HepG2 (cell line): Measurements from ENCODE around the gene TSPYL4. TPM values are rescaled to one million over a fixed set of nuclear protein-coding genes. Genes with fewer than 3 reads are reported as not detected.

Experiments
- CAMTA2 ChIP-seq: sonication (generic); formaldehyde crosslinking; IDR thresholded peaks from 2 replicates; pipeline ENCODE4 v1.4.0; 2020; ENCODE audit warnings: mild to moderate bottlenecking, missing genetic modification reagents, borderline replicate concordance
- GRHL1 ChIP-seq: sonication (generic); formaldehyde crosslinking; conservative IDR thresholded peaks from 2 replicates; pipeline ENCODE4 v1.8.0; 2022; ENCODE audit warnings: missing genetic modification reagents
- IKZF5 ChIP-seq: IDR thresholded peaks from 2 replicates; pipeline ENCODE4 v1.6.1; 2018; ENCODE audit warnings: missing genetic modification reagents, mild to moderate bottlenecking, missing compliant biosample characterization
- KLF16 ChIP-seq, 2 experiments: sonication (generic) in 1 of 2; formaldehyde crosslinking in 1 of 2; IDR thresholded peaks; 2 replicates each; pipeline versions ENCODE4 v1.6.1 to v1.8.0; 2016 to 2023; ENCODE audit warnings: missing genetic modification reagents in 2 of 2, missing compliant biosample characterization in 1 of 2
- PAF1 ChIP-seq: IDR thresholded peaks from 2 replicates; pipeline ENCODE4 v1.6.1; 2016; ENCODE audit warnings: missing genetic modification reagents, missing compliant biosample characterization
- POLR2A ChIP-seq, 2 experiments: IDR thresholded peaks; 2 replicates each; pipeline ENCODE4 v1.6.1; 2011; ENCODE audit warnings: low read depth in 2 of 2, low read length in 2 of 2, mild to moderate bottlenecking in 1 of 2, moderate library complexity in 1 of 2; ENCODE audit not compliant: insufficient read depth in 1 of 2
- RBFOX2 ChIP-seq: fragments of 200-400 bp; formaldehyde crosslinking; IDR thresholded peaks from 2 replicates; pipeline ENCODE4 v1.6.1; 2017; ENCODE audit warnings: low read depth, mild to moderate bottlenecking, low read length
- SIX4 ChIP-seq: sonication (generic); formaldehyde crosslinking; IDR thresholded peaks from 2 replicates; pipeline ENCODE4 v1.4.0; 2020; ENCODE audit warnings: missing genetic modification reagents
- SMARCE1 ChIP-seq: fragments of 450-650 bp; IDR thresholded peaks from 2 replicates; pipeline ENCODE4 v1.6.1; 2017; ENCODE audit warnings: borderline replicate concordance
- SMC3 ChIP-seq: IDR thresholded peaks from 2 replicates; pipeline ENCODE4 v1.6.1; 2011; ENCODE audit warnings: low read length, improper control_type of control experiment
- ZHX1 ChIP-seq: sonication (generic); formaldehyde crosslinking; IDR thresholded peaks from 2 replicates; pipeline ENCODE4 v1.8.1; 2022; ENCODE audit warnings: low read depth, mild to moderate bottlenecking, missing genetic modification reagents
- ZHX2 ChIP-seq, 2 experiments: sonication (generic) in 1 of 2; formaldehyde crosslinking in 1 of 2; IDR thresholded peaks; 2 replicates each; pipeline versions ENCODE4 v1.6.1 to v1.9.0; 2014 to 2022; ENCODE audit warnings: antibody characterized with exemption in 1 of 2, borderline replicate concordance in 1 of 2, inconsistent platforms in 1 of 2, low read depth in 1 of 2, missing genetic modification reagents in 1 of 2
- ZMAT3 ChIP-seq: sonication (generic); formaldehyde crosslinking; conservative IDR thresholded peaks from 2 replicates; pipeline ENCODE4 v1.7.0; 2021; ENCODE audit warnings: missing genetic modification reagents
- ZNF12 ChIP-seq: sonication (generic); formaldehyde crosslinking; IDR thresholded peaks from 2 replicates; pipeline ENCODE4 v1.5.0; 2020; ENCODE audit warnings: missing genetic modification reagents
- ZNF276 ChIP-seq: sonication (generic); formaldehyde crosslinking; IDR thresholded peaks from 2 replicates; pipeline ENCODE4 v1.4.0; 2020; ENCODE audit warnings: mild to moderate bottlenecking, low read depth, missing genetic modification reagents
- ZNF790 ChIP-seq: sonication (generic); formaldehyde crosslinking; IDR thresholded peaks from 2 replicates; pipeline ENCODE4 v1.8.0; 2022; ENCODE audit warnings: missing genetic modification reagents, mild to moderate bottlenecking, borderline replicate concordance
- ZSCAN25 ChIP-seq: sonication (generic); formaldehyde crosslinking; IDR thresholded peaks from 2 replicates; pipeline ENCODE4 v1.8.0; 2022; ENCODE audit warnings: mild to moderate bottlenecking, missing genetic modification reagents
- polyA plus RNA-seq, 8 experiments: library from polyadenylated mRNA; depleted of rRNA in 3 of 8; stranded (reverse) in 7 of 8; unstranded in 1 of 8; fragments of >200 nt; fragmentation: Illumina TruSeq in 4 of 8; extraction: Trizol in 4 of 8; gene quantifications; 2 replicates each; pipeline versions ENCODE4 v1.2.1 to v1.2.3, GENCODE V29; 2011 to 2016; ENCODE audit warnings: low read depth in 4 of 8, missing spikeins in 1 of 8, mixed read lengths in 1 of 8; ENCODE audit not compliant: insufficient read depth in 1 of 8
- total RNA-seq, 5 experiments: library from RNA; depleted of rRNA; stranded (reverse); fragments of >200 nt; fragmentation: Illumina TruSeq; extraction: Trizol; gene quantifications; 2 replicates each; pipeline ENCODE4 v1.2.3, GENCODE V29; 2016; ENCODE audit warnings: low read depth in 1 of 5

TSPYL4 gene
- total and polyA plus RNA-seq, 2 of the 13 experiments (the other 11 are each of a cell fraction or from before 2014, with no cell fraction given) = 18.0 to 19.7 TPM

GRCh38 chr6:116278854-116279231 is 25.0 kb upstream of the TSPYL4 start (continued):
- peak in 1 of 2 experiments; percentile 51; a peak in 2 of 4 replicates for TF ChIP-seq POLR2A (IDR thresholded peaks at IDR 0.05; ENCODE audit: insufficient read depth in 1 of 2, low read depth in 2 of 2, low read length in 2 of 2)
- TF ChIP-seq ZMAT3 = no peak
- peak in 1 of 2 experiments; percentile 30; a peak in 1 of 4 replicates for TF ChIP-seq KLF16 (CRISPR knock-in tag; IDR thresholded peaks at IDR 0.05)
- TF ChIP-seq ZNF790 (CRISPR knock-in tag) = no peak
- no peak for TF ChIP-seq ZHX1 (CRISPR knock-in tag)
- no peak for TF ChIP-seq SIX4 (CRISPR knock-in tag)
- no peak for TF ChIP-seq ZSCAN25 (CRISPR knock-in tag)
- TF ChIP-seq GRHL1 (CRISPR knock-in tag) = no peak
- TF ChIP-seq ZNF276 (CRISPR knock-in tag) = no peak
- TF ChIP-seq ZHX2 (IDR thresholded peaks at IDR 0.05; ENCODE audit: low read depth) = no peak
- no peak for TF ChIP-seq ZHX2 (CRISPR knock-in tag; IDR thresholded peaks at IDR 0.05; ENCODE audit: borderline replicate concordance)
- 0 out of 2 replicates have a peak, but pooled peaks have one; percentile 16 for TF ChIP-seq CAMTA2 (CRISPR knock-in tag)
- TF ChIP-seq SMARCE1 = no peak
- 0 out of 2 replicates have a peak, but pooled peaks have one; percentile 25 for TF ChIP-seq ZNF12
- no peak for TF ChIP-seq PAF1
- TF ChIP-seq IKZF5 (CRISPR knock-in tag) = no peak
- TF ChIP-seq SMC3 = no peak
- no peak for TF ChIP-seq RBFOX2
